Stimulated activated CD4-positive, alpha-beta T cell treated with anti-CD3 and anti-CD28 coated beads, Interleukin-12 subunit alpha, Interleukin-12 subunit beta, amount 100 ng/mL, for 24 hours (primary cell): ENCODE data around the gene USP40.

Experiments
- DNase-seq, 2 experiments: peaks; one replicate each; pipeline ENCODE4 v3.0.0-alpha.2; 2020; ENCODE audit warnings: low read depth in 2 of 2

USP40 gene

DNA sequence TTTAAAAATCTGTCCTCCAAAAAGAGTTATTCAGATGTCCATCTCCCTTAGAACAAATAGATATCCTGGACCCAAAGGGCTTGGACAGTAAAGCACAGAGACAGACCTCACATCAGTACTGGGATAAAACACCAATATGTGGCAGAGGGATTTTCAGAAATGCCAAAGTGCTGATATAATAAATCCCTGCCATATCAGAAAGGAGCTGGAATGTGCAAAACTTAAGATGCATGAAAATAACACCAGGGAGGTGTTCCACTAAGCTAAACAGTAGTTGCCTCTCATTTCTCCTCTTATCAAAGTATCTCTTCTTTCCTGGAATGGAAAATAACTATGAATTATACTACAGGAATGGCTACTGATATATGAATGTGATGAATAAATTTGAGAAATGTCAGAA is 13.2 kb downstream of the USP40 start:
- no peak for DNase-seq

- no peak for DNase-seq
Observed at GRCh38 chr2:233551491-233551890, 15.1 kb downstream of the USP40 start.

DNA sequence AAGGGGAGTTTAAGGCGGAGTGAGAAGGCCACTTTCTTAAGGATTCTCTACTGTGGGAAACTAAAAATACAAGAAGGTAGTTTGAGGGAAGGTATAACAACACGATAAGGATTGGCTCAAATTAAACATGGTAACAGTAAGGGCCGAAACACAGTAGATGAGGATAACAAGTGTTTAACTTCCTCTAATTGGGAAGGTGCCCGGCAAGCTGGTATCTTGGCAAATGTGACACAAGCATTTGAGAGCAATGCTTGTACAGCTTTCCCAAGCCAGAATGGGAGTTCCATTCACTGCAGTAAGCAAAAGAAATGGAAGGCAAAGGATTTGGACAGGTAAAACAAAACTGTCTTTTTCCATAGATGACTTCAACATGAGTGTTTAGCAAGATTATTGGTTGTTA is 19.8 kb downstream of the USP40 start:
- no peak for DNase-seq

DNA sequence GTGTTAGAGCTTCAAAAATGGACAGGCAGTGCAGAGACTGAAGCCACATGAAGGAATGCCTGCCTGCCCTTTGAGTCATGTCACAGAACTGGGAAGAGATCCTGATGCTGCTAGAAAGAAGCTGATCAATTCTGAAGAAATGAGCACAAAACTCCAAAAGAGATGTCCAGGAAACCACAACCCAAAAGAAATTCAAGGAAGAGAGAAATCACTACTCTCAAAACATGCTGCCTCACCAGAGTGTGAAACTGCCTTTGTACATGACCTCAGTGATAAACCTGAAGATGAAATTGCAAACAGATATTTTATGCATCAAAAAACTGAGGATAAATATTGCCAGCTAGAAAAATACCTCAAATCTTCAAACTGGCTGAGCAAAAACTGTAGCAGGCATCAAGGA is 20.5 kb downstream of the USP40 start:
- no peak for DNase-seq

- no peak for DNase-seq
Observed at GRCh38 chr2:233544200-233544610, 22.4 kb downstream of the USP40 start.

GRCh38 chr2:233542507-233542906 is 24.1 kb downstream of the USP40 start:
- DNase-seq: no peak

DNA sequence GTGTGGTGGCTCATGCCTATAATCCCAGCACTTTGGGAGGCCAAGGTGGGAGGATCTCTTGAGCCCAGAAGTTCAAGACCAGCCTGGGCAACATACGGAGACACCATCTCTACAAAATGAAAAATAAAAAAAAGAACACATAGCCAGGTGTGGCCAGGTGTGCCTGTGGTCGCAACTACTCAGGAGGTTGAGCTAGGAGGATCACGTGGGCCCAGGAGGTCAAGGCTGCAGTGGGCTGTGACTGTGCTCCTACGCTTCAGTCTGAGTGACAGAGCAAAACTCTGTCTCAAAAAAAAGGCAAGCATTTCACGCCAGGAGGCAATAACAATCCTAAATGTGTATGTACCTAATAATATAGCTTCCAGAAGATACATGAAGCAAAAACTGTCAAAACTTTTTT is 27.8 kb downstream of the USP40 start:
- no peak for DNase-seq

GRCh38 chr2:233535271-233535670 is 31.3 kb downstream of the USP40 start:
- no peak for DNase-seq

- no peak for DNase-seq
Observed at GRCh38 chr2:233532971-233533370, 33.6 kb downstream of the USP40 start.

GRCh38 chr2:233531955-233532354 is 34.6 kb downstream of the USP40 start:
- DNase-seq: no peak

DNA sequence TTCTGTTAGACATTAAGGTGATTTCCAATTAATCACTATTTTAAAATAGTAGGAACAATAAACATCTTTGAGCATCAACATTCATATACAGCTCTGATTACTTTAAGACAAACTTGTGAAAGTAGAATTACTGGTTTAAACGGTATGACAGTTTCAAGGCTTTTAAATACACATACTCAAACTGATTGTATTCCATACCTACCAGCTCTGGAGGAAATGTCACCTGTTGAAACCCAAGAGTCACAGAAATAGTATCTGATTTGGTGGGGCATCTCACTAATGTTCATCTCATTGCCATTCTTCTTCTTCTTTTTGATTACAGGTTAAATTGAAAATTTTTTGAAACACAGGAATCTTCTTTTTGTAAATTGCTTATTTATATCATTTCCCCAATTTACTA is 36.2 kb downstream of the USP40 start:
- no peak for DNase-seq

DNA sequence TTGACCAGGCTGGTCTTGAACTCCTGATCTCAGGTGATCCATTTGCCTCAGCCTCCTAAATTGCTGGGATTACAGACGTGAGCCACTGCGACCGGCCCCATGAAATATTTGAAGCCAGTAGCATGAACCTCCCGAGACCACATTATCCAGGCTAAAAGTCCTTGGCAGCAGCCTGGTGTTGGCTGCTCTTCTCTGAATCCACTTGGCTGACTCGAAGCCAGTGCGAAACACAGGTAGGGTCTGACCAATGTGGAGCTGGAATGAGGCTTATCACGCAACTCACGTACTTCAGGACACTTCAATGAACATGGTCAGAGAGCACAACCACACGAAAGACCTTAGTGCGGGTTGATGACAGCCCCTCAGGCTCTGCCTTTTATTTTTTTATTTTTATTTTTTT is 38.4 kb downstream of the USP40 start:
- no peak for DNase-seq

GRCh38 chr2:233525791-233526190 is 40.8 kb downstream of the USP40 start:
- no peak for DNase-seq

- DNase-seq: no peak
Observed at GRCh38 chr2:233519787-233520611, 46.6 kb downstream of the USP40 start.

- DNase-seq: no peak
Observed at GRCh38 chr2:233513953-233514655, 52.5 kb downstream of the USP40 start.

DNA sequence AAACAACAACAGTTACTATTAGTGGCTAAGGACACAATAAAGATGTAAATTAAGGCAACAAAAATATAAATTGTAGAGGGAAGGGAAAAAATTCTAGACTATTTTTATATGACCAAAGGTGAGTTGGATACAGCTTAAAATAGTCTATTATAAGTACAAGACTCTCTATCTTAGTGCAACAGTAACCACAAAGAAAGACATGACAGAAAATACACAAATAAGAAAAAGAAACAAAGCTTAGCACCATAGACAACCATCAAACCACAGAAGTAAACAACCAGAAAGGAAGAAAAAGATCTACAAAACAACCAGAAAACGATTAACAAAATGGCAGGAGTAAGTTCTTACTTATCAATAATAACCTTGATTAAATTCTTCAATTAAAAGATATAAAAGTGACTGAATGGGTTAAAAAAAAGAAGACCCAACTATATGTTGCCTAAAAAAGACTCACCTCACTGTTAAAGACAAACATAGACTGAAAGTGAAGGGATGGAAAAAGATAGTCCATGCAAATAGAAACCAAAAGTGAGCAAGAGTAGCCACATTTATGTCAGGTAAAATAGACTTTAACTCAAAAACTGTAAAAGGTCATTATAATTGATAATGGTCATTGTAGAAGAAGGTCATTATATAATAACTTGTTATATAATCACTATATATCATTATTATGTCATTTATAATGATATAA is 62.5 kb downstream of the USP40 start:
- DNase-seq: no peak

DNA sequence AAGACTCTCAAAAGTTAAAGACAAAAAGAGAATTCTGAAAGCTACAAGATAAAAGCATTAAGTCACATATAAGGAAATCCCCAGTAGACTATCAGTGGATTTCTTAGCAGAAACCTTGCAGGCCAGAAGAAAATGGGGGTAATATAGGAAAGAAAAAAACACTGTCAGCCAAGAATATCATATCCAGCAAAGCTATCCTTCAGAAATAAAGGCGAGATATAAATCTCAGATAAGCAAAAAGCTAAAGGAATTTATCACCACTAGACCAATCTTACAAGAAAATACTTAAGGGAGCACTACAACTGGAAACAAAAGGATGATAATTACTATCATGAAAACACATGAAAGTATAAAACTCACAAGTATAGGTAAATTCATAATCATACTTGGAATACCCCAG is 63.1 kb downstream of the USP40 start:
- DNase-seq: no peak

DNA sequence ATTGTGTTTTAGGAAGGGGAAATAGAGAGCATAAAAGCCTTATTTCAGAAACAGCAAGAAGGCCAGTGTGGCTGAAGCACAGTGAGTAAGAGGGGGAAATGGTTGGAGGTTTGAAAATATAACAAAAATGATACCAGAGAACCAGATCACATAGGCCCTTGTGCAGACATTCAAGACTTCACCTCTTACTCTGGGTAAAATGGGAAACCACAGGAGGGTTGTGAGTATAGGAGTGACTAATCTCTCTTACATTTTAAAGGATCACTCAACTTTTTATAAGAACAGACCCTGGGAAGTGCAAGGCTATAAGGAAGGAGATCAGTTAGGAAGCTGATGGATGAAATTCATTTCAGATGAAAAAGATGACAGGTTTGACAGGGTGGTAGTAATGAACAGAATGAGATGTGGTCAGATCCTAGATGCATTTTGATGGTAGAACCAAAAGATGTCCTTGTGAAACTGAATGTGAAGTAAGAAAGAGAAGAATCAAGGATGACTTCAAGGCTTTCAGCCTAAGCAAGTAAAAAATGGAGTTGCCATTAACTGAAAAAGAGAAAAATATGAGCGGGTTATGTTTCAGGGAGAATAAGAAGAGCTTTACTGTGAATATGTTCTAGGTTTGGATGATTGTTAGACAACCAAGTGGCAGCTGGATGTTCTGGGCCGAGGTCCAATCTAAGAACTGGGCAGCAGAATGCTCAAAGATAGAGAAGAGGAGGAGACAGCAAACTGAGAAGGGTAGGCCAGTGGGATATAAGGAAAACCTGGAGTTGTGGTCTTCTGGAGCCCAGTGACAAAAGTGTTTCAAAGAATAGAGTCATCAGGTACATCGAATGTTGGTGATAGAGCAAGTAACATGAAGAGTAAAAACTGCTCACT is 65.1 kb downstream of the USP40 start:
- no peak for DNase-seq

- DNase-seq: no peak
Observed at GRCh38 chr2:233499928-233500327, 66.7 kb downstream of the USP40 start.

- DNase-seq: no peak
Observed at GRCh38 chr2:233498126-233498525, 68.5 kb downstream of the USP40 start.

GRCh38 chr2:233497692-233498091 is 68.9 kb downstream of the USP40 start:
- DNase-seq: no peak
